Activated CD4-positive, alpha-beta T cell treated with anti-CD3 and anti-CD28 coated beads, Interleukin-2, amount 50 U/mL, for 1 hour (primary cell): Measurements from ENCODE around the gene SRPK2.
"Not testable (repeated sequence)": the region's sequence is repeated elsewhere in the genome, so short reads cannot be mapped to it uniquely, and the experiment has no call there.

Experiments
- DNase-seq: peaks from one replicate; pipeline ENCODE4 v3.0.0-alpha.2; 2020

The SRPK2 gene

DNA sequence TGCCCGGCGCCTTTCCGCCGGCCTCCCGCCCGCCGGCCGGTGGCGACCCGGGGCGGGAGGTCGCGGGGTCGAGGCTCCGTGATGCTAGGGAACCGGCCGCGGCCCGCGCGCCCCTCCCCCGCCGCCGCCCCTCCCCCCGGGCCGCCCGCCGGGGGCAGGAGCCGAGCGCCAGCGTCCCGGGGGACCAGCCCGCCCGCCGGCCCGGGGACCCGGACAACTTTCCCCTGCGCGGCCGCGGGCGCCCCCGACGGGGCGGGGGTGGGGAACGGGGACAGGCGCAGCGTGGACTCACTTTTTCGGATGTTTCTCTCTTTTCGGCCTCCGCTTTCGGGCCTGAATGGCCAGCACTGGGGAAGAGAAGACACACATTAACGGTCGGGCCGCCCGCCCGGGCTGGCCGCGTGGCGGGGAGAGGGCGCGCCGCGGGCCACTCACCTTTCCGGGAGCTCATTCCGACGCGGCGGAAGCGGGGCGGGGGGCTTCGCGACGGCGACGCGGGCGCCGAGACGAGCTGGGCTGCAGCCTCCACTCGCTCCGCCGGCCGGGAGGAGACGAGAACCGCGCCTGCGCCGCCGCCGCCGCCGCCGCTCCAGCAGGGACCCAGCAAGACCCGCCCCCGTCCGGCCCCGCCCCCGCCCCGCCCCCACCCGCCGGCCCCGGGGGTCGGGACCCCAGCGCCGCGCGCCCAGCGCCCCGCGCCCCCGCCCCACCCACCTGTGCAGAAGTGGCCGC lies at the start of gene SRPK2:
Gene SRPK2, minus strand, starts transcription at position 566 of the 732 bp plus-strand sequence.
- DNase-seq, result peak; percentile 69

- DNase-seq, result no peak
Measured at GRCh38 chr7:105438254-105438653, 49.5 kb upstream of the SRPK2 start.

- not testable (repeated sequence) for DNase-seq
Measured at GRCh38 chr7:105437356-105437755, 48.6 kb upstream of the SRPK2 start.

DNA sequence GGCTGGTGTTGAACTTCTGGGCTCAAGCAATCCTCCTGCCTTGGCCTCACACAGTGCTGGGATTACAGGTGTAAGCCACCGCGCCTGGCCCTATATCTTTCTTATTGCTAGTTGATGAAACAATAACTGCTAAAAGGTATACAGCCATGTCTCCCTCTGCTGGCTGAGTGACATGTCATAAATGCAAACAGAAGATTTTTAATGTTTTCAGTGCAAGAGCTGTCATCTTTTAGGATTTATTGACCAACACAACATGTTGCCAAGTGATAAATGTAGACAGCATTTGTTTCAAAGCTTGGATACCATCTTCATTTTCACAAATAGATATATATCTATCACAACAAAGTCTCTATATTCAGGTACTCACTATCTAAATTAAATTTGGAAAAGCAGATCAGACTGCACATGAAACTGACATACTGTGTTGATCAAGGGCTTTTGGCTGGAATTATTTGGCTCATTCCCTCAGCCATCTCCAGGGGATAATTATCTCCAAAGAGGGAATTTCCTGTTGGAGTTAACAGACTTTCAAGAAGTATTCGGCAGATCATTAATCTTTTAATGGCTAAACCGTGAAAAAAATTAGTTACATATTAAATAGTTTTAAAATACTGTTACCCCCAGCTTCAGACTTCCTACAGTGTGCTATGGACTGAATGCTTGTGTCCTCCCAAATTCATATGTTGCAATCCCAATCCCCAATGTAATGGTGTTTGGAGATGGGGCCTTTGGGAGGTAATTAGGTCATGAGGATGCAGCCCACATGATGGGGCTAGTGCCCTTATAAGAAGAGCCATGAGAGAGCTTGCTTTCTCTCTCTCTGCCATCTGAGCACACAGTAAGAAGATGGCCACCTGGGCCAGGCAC lies 41.3 kb upstream of the SRPK2 start:
- DNase-seq, result peak; percentile 50

- no peak for DNase-seq
Measured at GRCh38 chr7:105426606-105427146, 38.0 kb upstream of the SRPK2 start.

DNA sequence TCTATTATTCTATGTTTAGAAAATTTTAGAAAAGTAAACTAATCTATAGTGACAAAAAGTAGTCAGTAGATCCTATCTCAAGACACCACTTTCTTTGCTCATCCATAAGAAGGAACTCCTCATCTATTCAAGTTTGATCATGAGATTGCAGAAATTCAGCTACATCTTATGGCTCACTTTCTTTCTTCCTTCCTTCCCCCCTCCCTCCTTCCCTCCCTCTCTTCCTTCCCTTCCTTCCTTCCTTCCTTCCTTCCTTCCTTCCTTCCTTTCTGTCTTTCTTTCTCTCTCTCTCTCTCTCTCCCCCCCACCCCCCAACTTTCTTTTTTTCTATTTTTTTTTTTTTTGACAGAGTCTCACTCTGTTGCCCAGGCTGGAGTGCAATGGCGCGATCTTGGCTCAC lies 35.3 kb upstream of the SRPK2 start:
- no peak for DNase-seq

- DNase-seq, result no peak
Measured at GRCh38 chr7:105413887-105414437, 25.2 kb upstream of the SRPK2 start.

- not testable (repeated sequence) for DNase-seq
Measured at GRCh38 chr7:105410774-105411173, 22.1 kb upstream of the SRPK2 start.

DNA sequence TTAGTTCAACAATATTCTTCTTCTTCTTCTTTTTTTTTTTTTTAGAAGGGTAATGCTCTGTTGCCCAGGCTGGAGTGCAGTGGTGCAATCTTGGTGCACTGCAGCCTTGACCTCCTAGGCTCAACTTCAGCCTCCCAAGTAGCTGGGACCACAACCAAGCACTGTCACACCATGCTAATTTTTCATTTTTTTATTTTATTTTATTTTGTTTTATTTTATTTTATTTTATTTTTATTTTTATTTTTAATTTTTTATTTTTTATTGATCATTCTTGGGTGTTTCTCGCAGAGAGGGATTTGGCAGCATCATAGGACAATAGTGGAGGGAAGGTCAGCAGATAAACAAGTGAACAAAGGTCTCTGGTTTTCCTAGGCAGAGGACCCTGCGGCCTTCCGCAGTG lies 21.1 kb upstream of the SRPK2 start:
- not testable (repeated sequence) for DNase-seq

GRCh38 chr7:105408791-105409410 lies 20.2 kb upstream of the SRPK2 start:
- DNase-seq, result no peak

DNA sequence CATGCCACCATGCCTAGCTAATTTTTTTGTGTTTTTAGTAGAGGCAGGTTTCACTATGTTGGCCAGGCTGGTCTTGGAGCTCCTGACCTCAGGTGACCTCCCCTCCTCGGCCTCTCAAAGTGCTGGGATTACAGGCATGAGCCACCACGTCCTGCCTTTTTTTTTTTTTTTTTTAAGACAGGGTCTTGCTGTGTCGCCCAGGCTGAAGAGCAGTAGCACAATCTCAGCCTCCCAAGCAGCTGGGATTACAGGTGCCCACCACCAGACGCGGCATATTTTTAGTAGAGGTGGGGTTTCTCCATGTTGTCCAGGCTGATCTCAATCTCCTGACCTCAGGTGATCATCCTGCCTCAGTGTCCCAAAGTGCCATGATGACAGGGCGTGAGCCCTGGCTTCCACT lies 14.4 kb upstream of the SRPK2 start:
- DNase-seq, result no peak

DNA sequence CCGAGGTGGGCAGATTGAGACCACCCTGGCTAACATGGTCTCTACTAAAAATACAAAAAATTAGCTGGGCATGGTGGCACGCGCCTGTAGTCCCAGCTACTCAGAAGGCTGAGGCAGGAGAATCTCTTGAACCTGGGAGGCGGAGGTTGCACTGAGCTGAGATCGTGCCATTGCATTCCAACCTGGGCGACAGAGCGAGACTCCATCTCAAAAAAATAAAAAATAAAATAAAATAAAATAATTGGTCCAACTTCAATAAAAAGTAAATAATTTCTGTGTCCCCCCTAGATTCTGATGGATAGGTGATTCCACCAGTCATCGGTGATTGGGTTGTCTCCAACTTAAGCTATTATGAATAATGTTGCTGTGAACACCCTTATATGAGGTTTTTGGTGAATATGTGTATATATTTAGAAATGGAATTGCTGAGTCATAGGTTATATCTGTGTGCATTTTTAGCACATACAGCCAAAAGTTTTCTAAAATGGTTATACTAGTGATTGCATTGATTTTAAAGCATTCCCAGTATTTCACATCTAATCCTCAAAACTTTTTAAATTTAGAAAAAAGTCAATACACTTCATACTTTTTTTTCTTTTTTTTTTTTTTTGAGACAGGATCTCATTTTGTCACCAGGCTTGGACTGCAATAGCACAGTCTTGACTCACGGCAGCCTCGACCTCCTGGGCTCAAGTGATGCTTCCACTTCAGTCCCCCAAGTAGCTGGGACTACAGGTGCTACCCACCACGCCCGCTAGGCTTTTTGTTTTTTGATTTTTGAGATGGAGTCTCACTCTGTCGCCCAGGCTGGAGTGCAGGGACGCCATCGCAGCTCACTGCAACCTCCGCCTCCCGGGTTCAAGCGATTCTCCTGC lies 13.7 kb upstream of the SRPK2 start:
- DNase-seq, result no peak

DNA sequence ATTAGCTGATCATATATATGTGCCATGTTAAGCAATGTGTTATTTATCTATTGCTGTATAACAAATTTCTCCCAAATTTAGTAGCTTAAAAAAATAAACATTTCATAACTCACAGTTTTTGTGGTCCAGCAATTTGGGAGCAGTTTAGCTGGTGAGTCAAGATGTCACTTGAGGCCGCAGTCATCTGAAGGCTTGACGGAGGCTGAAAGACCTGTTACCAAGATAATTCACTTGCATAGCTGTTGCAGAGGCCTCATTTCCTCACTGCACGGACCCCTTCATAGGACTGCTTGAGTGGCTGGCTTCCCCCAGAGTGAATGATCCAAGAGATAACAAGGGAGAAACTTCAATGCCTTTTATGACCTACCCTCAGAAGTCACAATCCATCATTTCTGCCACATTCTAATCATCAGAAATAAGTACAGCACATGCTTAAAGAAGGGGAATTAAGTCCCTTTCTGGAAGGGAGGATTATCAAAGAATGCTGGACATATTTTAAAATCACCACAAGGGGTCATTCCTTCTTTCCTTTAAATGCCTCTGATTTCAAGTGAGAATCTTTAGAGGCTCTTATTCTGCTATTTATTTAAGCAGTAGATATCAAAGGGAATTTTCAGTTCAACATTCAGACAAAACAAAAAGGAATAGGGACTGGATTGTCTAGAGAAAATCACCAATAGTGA lies 10.5 kb upstream of the SRPK2 start:
- no peak for DNase-seq

- DNase-seq, result no peak
Measured at GRCh38 chr7:105396566-105396965, 7.8 kb upstream of the SRPK2 start.

DNA sequence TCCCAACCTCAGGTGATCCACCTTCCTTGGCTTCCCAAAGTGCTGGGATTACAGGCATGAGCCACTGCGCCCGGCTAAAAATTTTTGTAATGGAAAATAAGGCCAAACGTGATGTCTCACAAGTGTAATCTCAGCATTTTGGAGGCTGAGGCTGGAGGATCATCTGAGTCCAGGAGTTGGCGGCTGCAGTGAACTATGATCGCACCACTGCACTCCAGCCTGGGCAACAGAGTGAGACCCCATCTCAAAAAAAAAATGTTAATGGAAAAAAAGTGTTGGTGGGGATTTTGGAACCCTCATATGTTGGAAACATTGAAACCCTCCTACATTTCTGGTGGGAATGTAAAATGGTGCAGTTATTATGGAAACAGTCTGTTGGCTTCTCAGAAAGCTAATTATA lies 2.7 kb upstream of the SRPK2 start:
- DNase-seq, result no peak

GRCh38 chr7:105389889-105390288 lies 1.2 kb upstream of the SRPK2 start:
- DNase-seq, result no peak

- DNase-seq, result peak; percentile 13
Measured at GRCh38 chr7:105389088-105389650, 448 bp upstream of the SRPK2 start.

- peak; percentile 46 for DNase-seq
Measured at GRCh38 chr7:105387508-105388355, 989 bp downstream of the SRPK2 start.

- no peak for DNase-seq
Measured at GRCh38 chr7:105377903-105378302, 10.8 kb downstream of the SRPK2 start.

DNA sequence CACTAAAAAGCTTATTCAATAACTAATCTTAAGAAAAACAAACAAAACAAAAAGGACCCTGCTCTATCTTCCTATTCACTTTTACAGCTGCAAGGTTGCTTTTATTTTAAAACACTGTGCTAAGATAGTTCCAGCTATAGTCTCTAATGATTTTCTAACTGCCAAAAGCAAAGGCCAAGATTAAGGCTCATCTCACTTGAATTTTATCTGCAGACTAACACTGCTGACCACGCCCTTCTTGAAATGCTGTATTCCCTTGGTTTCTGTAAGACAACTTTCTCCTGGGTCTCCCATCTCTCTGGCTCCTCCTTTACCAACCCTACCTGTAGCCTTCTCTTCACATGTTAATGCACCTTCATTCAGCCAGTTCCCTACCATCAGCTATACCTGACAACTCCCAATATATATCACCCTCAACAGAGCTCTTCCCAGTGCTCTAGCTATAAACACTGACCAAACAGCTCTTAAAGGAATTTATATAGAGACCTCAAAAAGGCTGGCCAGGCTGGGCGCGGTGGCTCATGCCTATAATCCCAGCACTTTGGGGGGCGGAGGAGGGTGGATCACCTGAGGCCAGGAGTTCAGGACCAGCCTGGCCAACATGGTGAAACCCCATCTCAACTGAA lies 11.7 kb downstream of the SRPK2 start:
- no peak for DNase-seq
